Stomach (tissue), 4 donors: ENCODE results near the gene TYW1.

Source experiments
- POLR2A ChIP-seq, 4 donors: fragments of 450-650 bp; IDR thresholded peaks; one replicate each; pipeline ENCODE4 v1.6.1; 2016; ENCODE audit warnings: antibody characterized with exemption in 4 of 4, control low read depth in 2 of 4, mild to moderate bottlenecking in 1 of 4, moderate library complexity in 1 of 4
- POLR2AphosphoS5 ChIP-seq, 3 donors: sonication (generic); formaldehyde crosslinking; IDR thresholded peaks; one replicate each; pipeline ENCODE4 v1.6.1; 2016; ENCODE audit warnings: antibody characterized with exemption in 3 of 3
- TF ChIP-seq, protein P1 (sequence below), 7 experiments: fragments of 450-650 bp in 4 of 7; fragments of 200-600 bp in 3 of 7; sonication (generic) in 3 of 7; IDR thresholded peaks; one replicate each; pipeline ENCODE4 v1.5.1; 2016 to 2019; ENCODE audit warnings: antibody characterized with exemption in 7 of 7, control low read depth in 2 of 7, mild to moderate bottlenecking in 1 of 7

- no peak for TF ChIP-seq POLR2A (IDR thresholded peaks at IDR 0.05)
- TF ChIP-seq, protein P1, sequence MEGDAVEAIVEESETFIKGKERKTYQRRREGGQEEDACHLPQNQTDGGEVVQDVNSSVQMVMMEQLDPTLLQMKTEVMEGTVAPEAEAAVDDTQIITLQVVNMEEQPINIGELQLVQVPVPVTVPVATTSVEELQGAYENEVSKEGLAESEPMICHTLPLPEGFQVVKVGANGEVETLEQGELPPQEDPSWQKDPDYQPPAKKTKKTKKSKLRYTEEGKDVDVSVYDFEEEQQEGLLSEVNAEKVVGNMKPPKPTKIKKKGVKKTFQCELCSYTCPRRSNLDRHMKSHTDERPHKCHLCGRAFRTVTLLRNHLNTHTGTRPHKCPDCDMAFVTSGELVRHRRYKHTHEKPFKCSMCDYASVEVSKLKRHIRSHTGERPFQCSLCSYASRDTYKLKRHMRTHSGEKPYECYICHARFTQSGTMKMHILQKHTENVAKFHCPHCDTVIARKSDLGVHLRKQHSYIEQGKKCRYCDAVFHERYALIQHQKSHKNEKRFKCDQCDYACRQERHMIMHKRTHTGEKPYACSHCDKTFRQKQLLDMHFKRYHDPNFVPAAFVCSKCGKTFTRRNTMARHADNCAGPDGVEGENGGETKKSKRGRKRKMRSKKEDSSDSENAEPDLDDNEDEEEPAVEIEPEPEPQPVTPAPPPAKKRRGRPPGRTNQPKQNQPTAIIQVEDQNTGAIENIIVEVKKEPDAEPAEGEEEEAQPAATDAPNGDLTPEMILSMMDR (IDR thresholded peaks at IDR 0.05), result no peak
- TF ChIP-seq POLR2AphosphoS5 (IDR thresholded peaks at IDR 0.05), result no peak
These were observed 26.3 kb upstream of the TYW1 start for GRCh38 chr7:66970310-66970709.
